HepG2 (cell line): ENCODE results near the gene TBC1D19. TPM values are rescaled to one million over a fixed set of nuclear protein-coding genes. Genes with fewer than 3 reads are reported as not detected.

Experiments
- ATAC-seq: fragments of 200-7000 bp; cut with Tn5 transposase; 3 replicates; pipeline ENCODE4 v1.9.1; 2020; ENCODE audit warnings: mild to moderate bottlenecking, moderate library complexity
- BruUV-seq: library from RNA; stranded (reverse); fragments of 400-500 nt; replicated peaks from 2 replicates; lab custom pipeline; 2021; lab: Mats Ljungman, UMichigan
- CTCF ChIA-PET: fragments of 300-600 bp; formaldehyde crosslinking; extraction: SDS; loops from one replicate; lab custom pipeline; 2021; ENCODE audit warnings: low total read pairs, inconsistent platforms, low intra/inter-chr PET ratio; lab: Yijun Ruan, JAX
- POLR2A ChIA-PET: fragments of 350-600 bp; sonication (Branson Sonifier 250); formaldehyde crosslinking; loops from one replicate; lab custom pipeline; 2020; ENCODE audit warnings: antibody characterized with exemption, inconsistent platforms; lab: Yijun Ruan, JAX
- DNase-seq: peaks from one replicate; pipeline ENCODE4 v3.0.0-alpha.2; 2015; ENCODE audit warnings: low spot score
- FAIRE-seq: peaks from 3 replicates; lab custom pipeline; 2011; peaks lifted over from hg19 to GRCh38; lab: Jason Lieb, UNC
- H2AFZ ChIP-seq: one replicate; pipeline ENCODE4 v1.6.1; 2011; ENCODE audit warnings: low read length, inconsistent platforms
- H3K27ac ChIP-seq: fragments of 300-600 bp; 3 replicates; pipeline ENCODE4 v1.8.0; 2011; ENCODE audit warnings: mixed run types, mild to moderate bottlenecking, mixed read lengths, low read length, inconsistent platforms; ENCODE audit not compliant: insufficient read depth; ENCODE audit errors: extremely low read length
- H3K27me3 ChIP-seq, 2 experiments: fragments of 200-600 bp in 1 of 2; 2 replicates in 1 of 2; 3 replicates in 1 of 2; pipeline versions ENCODE4 v1.6.0 to v1.8.0; 2011; ENCODE audit warnings: low read length in 2 of 2, mild to moderate bottlenecking in 2 of 2, moderate library complexity in 2 of 2, inconsistent platforms in 1 of 2; ENCODE audit not compliant: insufficient read depth in 2 of 2, control insufficient read depth in 1 of 2
- H3K36me3 ChIP-seq, 2 experiments: fragments of 200-600 bp in 1 of 2; replicated peaks in 1 of 2; 2 replicates in 1 of 2; 3 replicates in 1 of 2; pipeline versions ENCODE4 v1.5.1 to v1.8.0; 2011; ENCODE audit warnings: low read length in 2 of 2, inconsistent platforms in 1 of 2; ENCODE audit not compliant: insufficient read depth in 2 of 2, control insufficient read depth in 1 of 2
- H3K4me1 ChIP-seq: 2 replicates; pipeline ENCODE4 v1.5.1; 2012; ENCODE audit warnings: low read length, inconsistent platforms; ENCODE audit not compliant: insufficient read depth
- H3K4me2 ChIP-seq: 2 replicates; pipeline ENCODE4 v1.6.0; 2011; ENCODE audit warnings: low read depth, low read length, inconsistent platforms
- H3K4me3 ChIP-seq, 3 experiments: fragments of 200-600 bp in 1 of 3; sonication (generic), shearing (Covaris generic) in 1 of 3; replicated peaks in 1 of 3; 2 replicates each; pipeline ENCODE4 v1.5.1; 2011 to 2016; ENCODE audit warnings: low read length in 3 of 3, inconsistent platforms in 2 of 3, low read depth in 2 of 3, mild to moderate bottlenecking in 2 of 3, control low read depth in 1 of 3, mixed read lengths in 1 of 3; ENCODE audit not compliant: insufficient read depth in 1 of 3
- H3K79me2 ChIP-seq: one replicate; pipeline ENCODE4 v1.6.1; 2011; ENCODE audit warnings: low read length, inconsistent platforms; ENCODE audit not compliant: insufficient read depth
- H3K9ac ChIP-seq: 2 replicates; pipeline ENCODE4 v1.6.0; 2011; ENCODE audit warnings: mild to moderate bottlenecking, low read depth, low read length, inconsistent platforms; ENCODE audit not compliant: insufficient read depth
- H3K9me3 ChIP-seq: 2 replicates; pipeline ENCODE4 v1.5.1; 2012; ENCODE audit warnings: mild to moderate bottlenecking, low read length
- H4K20me1 ChIP-seq: 2 replicates; pipeline ENCODE4 v1.6.0; 2011; ENCODE audit warnings: inconsistent platforms, mild to moderate bottlenecking, low read length, moderate library complexity; ENCODE audit not compliant: insufficient read depth
- FIP1L1 ChIP-seq: fragments of 200-400 bp; formaldehyde crosslinking; IDR thresholded peaks from 2 replicates; pipeline ENCODE4 v1.6.1; 2018; ENCODE audit warnings: low read depth, mild to moderate bottlenecking, low read length, moderate library complexity, borderline replicate concordance; ENCODE audit not compliant: insufficient read depth
- MTF1 ChIP-seq: sonication (generic); formaldehyde crosslinking; IDR thresholded peaks from 2 replicates; pipeline ENCODE4 v1.5.0; 2020; ENCODE audit warnings: missing genetic modification reagents
- SMC3 ChIP-seq: IDR thresholded peaks from 2 replicates; pipeline ENCODE4 v1.6.1; 2011; ENCODE audit warnings: low read length, improper control_type of control experiment
- STAG1 ChIP-seq: sonication (generic); formaldehyde crosslinking; IDR thresholded peaks from 2 replicates; pipeline ENCODE4 v1.4.0; 2020; ENCODE audit warnings: missing genetic modification reagents
- ZKSCAN8 ChIP-seq: IDR thresholded peaks from 2 replicates; pipeline ENCODE4 v1.6.1; 2016; ENCODE audit warnings: borderline replicate concordance, missing genetic modification reagents, missing compliant biosample characterization
- ZNF660 ChIP-seq: sonication (generic); formaldehyde crosslinking; IDR thresholded peaks from 2 replicates; pipeline ENCODE4 v1.5.1; 2020; ENCODE audit warnings: mild to moderate bottlenecking, low read depth, missing genetic modification reagents, borderline replicate concordance
- WGBS: methylation state at CpG from one replicate; pipeline ENCODE4 v1.1.6; 2017; ENCODE audit warnings: low lambda C conversion rate; 5-methylcytosine and 5-hydroxymethylcytosine counted together
- in situ Hi-C: cut with HindIII; loops from 2 replicates; pipeline ENCODE4 v1.10.0; 2017; ENCODE audit warnings: low pct_unique_long_range_greater_than_20kb; ENCODE audit not compliant: extremely low pct_ligation_motif_present
- intact Hi-C: fragments of 100-400 bp; cut with micrococcal nuclease; formaldehyde crosslinking; loops from one replicate; pipeline ENCODE4 v1.10.0; 2022; ENCODE audit not compliant: unreplicated experiment
- polyA plus RNA-seq, 8 experiments: library from polyadenylated mRNA; depleted of rRNA in 3 of 8; stranded (reverse) in 7 of 8; unstranded in 1 of 8; fragments of >200 nt; fragmentation: Illumina TruSeq in 4 of 8; extraction: Trizol in 4 of 8; gene quantifications; 2 replicates each; pipeline versions ENCODE4 v1.2.1 to v1.2.3, GENCODE V29; 2011 to 2016; ENCODE audit warnings: low read depth in 4 of 8, missing spikeins in 1 of 8, mixed read lengths in 1 of 8; ENCODE audit not compliant: insufficient read depth in 1 of 8
- total RNA-seq, 5 experiments: library from RNA; depleted of rRNA; stranded (reverse); fragments of >200 nt; fragmentation: Illumina TruSeq; extraction: Trizol; gene quantifications; 2 replicates each; pipeline ENCODE4 v1.2.3, GENCODE V29; 2016; ENCODE audit warnings: low read depth in 1 of 5
- TF ChIP-seq, protein P1 (sequence below): sonication (generic); formaldehyde crosslinking; IDR thresholded peaks from 2 replicates; pipeline ENCODE4 v1.5.0; 2020; ENCODE audit warnings: mild to moderate bottlenecking, missing genetic modification reagents, moderate library complexity

TBC1D19 gene
- total and polyA plus RNA-seq, 2 of the 13 experiments (the other 11 are each of a cell fraction or from before 2014, with no cell fraction given), result 1.6 to 3.5 TPM

DNA sequence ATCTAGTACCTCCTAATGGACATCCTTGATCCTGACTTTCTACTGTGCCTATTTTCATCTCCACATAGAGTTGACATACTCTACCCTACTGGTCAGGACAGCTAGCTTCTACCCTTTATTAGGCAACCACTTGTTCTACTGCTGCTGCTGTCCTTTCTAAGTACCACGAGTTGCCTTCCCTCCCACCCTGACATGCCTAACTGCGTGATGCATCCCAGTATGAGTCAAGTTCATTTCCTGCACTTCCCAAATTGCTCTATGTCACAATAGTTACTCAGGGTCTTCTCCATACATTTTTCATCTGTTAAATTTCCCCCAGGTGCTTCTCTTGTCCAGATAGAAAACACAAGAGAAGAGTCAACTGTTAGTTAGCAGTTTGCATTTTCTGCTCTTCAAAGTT is 133.4 kb downstream of the TBC1D19 start (continued):
- TF ChIP-seq ZKSCAN8 (no peak), MTF1 (CRISPR knock-in tag) (no peak), FIP1L1 (no peak)

DNA sequence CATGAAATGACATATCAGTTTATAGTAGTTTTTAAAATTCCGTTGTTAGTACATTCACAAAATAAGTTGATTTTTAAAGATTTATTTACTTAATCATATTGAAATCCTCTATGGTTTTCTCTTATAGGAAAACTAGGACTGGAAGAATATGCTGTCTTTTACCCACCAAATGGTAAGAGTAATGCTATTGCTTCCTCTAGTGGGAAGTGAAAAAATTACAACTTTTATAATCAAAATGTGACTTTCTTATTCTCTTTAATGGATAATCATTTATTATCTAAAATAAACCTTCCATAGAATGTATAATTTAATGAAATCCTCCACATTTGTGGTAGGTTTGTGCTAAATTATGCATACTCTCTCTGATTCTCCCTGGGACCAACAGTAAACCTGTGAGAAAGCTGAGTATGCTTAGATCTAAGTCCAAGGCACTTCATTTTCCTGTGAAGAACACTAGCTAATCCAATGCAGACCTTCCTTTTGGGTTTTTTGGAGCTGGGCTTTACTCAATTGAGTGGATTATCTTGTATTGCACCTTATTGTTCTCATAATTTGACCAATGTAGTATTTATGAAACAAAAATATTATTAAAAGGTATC is 136.2 kb downstream of the TBC1D19 start:
- Histone ChIP-seq H3K9ac (no peak overlapping the region), H3K27ac (no peak overlapping the region), H3K79me2 (no peaks in the 10 kb centered on the region), H3K27me3 (no peaks in the 10 kb centered on the region), H3K9me3 (no peaks in the 10 kb centered on the region), H3K4me3 (no peak overlapping the region), H3K4me2 (no peak overlapping the region), H4K20me1 (no peaks in the 10 kb centered on the region), H3K36me3 (no peaks in the 10 kb centered on the region), H3K4me1 (no peaks in the 10 kb centered on the region), H2AFZ (no peak overlapping the region)
- FAIRE-seq (no peak), DNase-seq (no peak), ATAC-seq (no peak)
- BruUV-seq, result no TSS peak
- 44% methylated on average over 1 of the region's 1 CpG for WGBS
- POLR2A ChIA-PET, result no interaction called here
- TF ChIP-seq STAG1 (CRISPR knock-in tag) (peak; percentile 75), ZNF660 (CRISPR knock-in tag) (no peak), SMC3 (peak; percentile 65)
- TF ChIP-seq, protein P1, sequence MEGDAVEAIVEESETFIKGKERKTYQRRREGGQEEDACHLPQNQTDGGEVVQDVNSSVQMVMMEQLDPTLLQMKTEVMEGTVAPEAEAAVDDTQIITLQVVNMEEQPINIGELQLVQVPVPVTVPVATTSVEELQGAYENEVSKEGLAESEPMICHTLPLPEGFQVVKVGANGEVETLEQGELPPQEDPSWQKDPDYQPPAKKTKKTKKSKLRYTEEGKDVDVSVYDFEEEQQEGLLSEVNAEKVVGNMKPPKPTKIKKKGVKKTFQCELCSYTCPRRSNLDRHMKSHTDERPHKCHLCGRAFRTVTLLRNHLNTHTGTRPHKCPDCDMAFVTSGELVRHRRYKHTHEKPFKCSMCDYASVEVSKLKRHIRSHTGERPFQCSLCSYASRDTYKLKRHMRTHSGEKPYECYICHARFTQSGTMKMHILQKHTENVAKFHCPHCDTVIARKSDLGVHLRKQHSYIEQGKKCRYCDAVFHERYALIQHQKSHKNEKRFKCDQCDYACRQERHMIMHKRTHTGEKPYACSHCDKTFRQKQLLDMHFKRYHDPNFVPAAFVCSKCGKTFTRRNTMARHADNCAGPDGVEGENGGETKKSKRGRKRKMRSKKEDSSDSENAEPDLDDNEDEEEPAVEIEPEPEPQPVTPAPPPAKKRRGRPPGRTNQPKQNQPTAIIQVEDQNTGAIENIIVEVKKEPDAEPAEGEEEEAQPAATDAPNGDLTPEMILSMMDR (CRISPR knock-in tag), result peak; percentile 46
- intact Hi-C loops, result loop anchor here (1.0 to 10.0 kb wide), 4 partner anchors 261 to 390 kb away; no protein-coding TSS in a partner anchor
- in situ Hi-C loops, result loop anchor here (10.0 kb wide), 1 partner anchor 255 kb away; no protein-coding TSS in a partner anchor
- CTCF ChIA-PET, result interaction anchor here (1.2 to 2.2 kb wide), 3 partner anchors 246 to 309 kb away, joined by 4 to 13 read pairs (median 5); no protein-coding TSS in a partner anchor
